PFSK-1 (cell line): ENCODE measurements around the gene HIKESHI.

ENCODE experiments used
- FOXP2 ChIP-seq: optimal IDR thresholded peaks from 2 replicates; pipeline ENCODE3; 2011; ENCODE audit warnings: borderline replicate concordance, control low read depth, inconsistent platforms; ENCODE audit not compliant: insufficient read depth; ENCODE audit errors: extremely low read length, extremely low read depth
- POLR2AphosphoS5 ChIP-seq: IDR thresholded peaks from 2 replicates; pipeline ENCODE4 v1.6.1; 2012; ENCODE audit warnings: low read depth, mild to moderate bottlenecking, control low read depth, low read length, moderate library complexity
- REST ChIP-seq, 2 experiments: IDR thresholded peaks; 2 replicates each; pipeline versions ENCODE4 v1.6.1 to v1.8.0; 2011 to 2012; ENCODE audit warnings: low read depth in 2 of 2, low read length in 2 of 2, control low read depth in 1 of 2, inconsistent platforms in 1 of 2, mild to moderate bottlenecking in 1 of 2, moderate library complexity in 1 of 2; ENCODE audit not compliant: insufficient read depth in 1 of 2
- SIN3A ChIP-seq: IDR thresholded peaks from 2 replicates; pipeline ENCODE4 v1.6.1; 2012; ENCODE audit warnings: mild to moderate bottlenecking, low read length, moderate library complexity, borderline replicate concordance; ENCODE audit not compliant: insufficient read depth
- TAF1 ChIP-seq: IDR thresholded peaks from 2 replicates; pipeline ENCODE4 v1.6.1; 2012; ENCODE audit warnings: low read length, control low read depth, borderline replicate concordance; ENCODE audit not compliant: insufficient read depth

HIKESHI gene

GRCh38 chr11:86386283-86386682 is 84.2 kb downstream of the HIKESHI start:
- TF ChIP-seq REST (IDR thresholded peaks at IDR 0.05; ENCODE audit: insufficient read depth in 1 of 2, low read depth in 2 of 2, low read length in 2 of 2) (no peak), SIN3A (no peak), FOXP2 (no peak), TAF1 (no peak), POLR2AphosphoS5 (no peak)

GRCh38 chr11:86386746-86387145 is 84.7 kb downstream of the HIKESHI start:
- TF ChIP-seq REST (IDR thresholded peaks at IDR 0.05; ENCODE audit: insufficient read depth in 1 of 2, low read depth in 2 of 2, low read length in 2 of 2) (no peak), SIN3A (no peak), FOXP2 (no peak), POLR2AphosphoS5 (no peak), TAF1 (no peak)

GRCh38 chr11:86388198-86388597 is 86.2 kb downstream of the HIKESHI start:
- TF ChIP-seq TAF1 (no peak), POLR2AphosphoS5 (no peak), REST (IDR thresholded peaks at IDR 0.05; ENCODE audit: insufficient read depth in 1 of 2, low read depth in 2 of 2, low read length in 2 of 2) (no peak), FOXP2 (no peak), SIN3A (no peak)

GRCh38 chr11:86390487-86390886 is 88.4 kb downstream of the HIKESHI start:
- TF ChIP-seq FOXP2: no peak
- TF ChIP-seq POLR2AphosphoS5: no peak

GRCh38 chr11:86395061-86395551 is 93.1 kb downstream of the HIKESHI start:
- no peak for TF ChIP-seq SIN3A
- no peak for TF ChIP-seq POLR2AphosphoS5
- TF ChIP-seq TAF1: no peak
- no peak for TF ChIP-seq FOXP2
- TF ChIP-seq REST (IDR thresholded peaks at IDR 0.05; ENCODE audit: insufficient read depth in 1 of 2, low read depth in 2 of 2, low read length in 2 of 2): no peak
